SK-N-SH treated with all-trans-retinoic acid at 6 μM for 48 hours (cell line): Measurements from ENCODE around the gene CNOT9.

Experiments used
- POU6F1 ChIP-seq: fragments of 250-450 bp; sonication (Bioruptor Pico); IDR thresholded peaks from 2 replicates; pipeline ENCODE4 v1.8.0; 2021; ENCODE audit warnings: low read depth, mild to moderate bottlenecking, moderate library complexity, borderline replicate concordance
- ZC3H10 ChIP-seq: fragments of 250-450 bp; sonication (Bioruptor Pico); IDR thresholded peaks from 2 replicates; pipeline ENCODE4 v1.5.1; 2021; ENCODE audit warnings: mild to moderate bottlenecking, moderate library complexity
- ZFP30 ChIP-seq: fragments of 450-650 bp; formaldehyde crosslinking; IDR thresholded peaks from 2 replicates; pipeline ENCODE4 v1.5.0; 2022; ENCODE audit warnings: mild to moderate bottlenecking, moderate library complexity
- TF ChIP-seq, protein P1 (sequence below): fragments of 250-450 bp; sonication (Bioruptor Pico); IDR thresholded peaks from 2 replicates; pipeline ENCODE4 v1.5.0; 2020; ENCODE audit warnings: mild to moderate bottlenecking, moderate library complexity
- TF ChIP-seq, protein P2 (sequence below): fragments of 250-450 bp; sonication (Bioruptor Pico); IDR thresholded peaks from 2 replicates; pipeline ENCODE4 v1.5.1; 2020; ENCODE audit warnings: low read depth, mild to moderate bottlenecking, moderate library complexity

GRCh38 chr2:218638372-218638771, 69.7 kb downstream of the CNOT9 start:
- TF ChIP-seq ZC3H10 (CRISPR knock-in tag) (no peak), ZFP30 (CRISPR knock-in tag) (no peak), POU6F1 (CRISPR knock-in tag) (no peak)
- TF ChIP-seq, protein P1, sequence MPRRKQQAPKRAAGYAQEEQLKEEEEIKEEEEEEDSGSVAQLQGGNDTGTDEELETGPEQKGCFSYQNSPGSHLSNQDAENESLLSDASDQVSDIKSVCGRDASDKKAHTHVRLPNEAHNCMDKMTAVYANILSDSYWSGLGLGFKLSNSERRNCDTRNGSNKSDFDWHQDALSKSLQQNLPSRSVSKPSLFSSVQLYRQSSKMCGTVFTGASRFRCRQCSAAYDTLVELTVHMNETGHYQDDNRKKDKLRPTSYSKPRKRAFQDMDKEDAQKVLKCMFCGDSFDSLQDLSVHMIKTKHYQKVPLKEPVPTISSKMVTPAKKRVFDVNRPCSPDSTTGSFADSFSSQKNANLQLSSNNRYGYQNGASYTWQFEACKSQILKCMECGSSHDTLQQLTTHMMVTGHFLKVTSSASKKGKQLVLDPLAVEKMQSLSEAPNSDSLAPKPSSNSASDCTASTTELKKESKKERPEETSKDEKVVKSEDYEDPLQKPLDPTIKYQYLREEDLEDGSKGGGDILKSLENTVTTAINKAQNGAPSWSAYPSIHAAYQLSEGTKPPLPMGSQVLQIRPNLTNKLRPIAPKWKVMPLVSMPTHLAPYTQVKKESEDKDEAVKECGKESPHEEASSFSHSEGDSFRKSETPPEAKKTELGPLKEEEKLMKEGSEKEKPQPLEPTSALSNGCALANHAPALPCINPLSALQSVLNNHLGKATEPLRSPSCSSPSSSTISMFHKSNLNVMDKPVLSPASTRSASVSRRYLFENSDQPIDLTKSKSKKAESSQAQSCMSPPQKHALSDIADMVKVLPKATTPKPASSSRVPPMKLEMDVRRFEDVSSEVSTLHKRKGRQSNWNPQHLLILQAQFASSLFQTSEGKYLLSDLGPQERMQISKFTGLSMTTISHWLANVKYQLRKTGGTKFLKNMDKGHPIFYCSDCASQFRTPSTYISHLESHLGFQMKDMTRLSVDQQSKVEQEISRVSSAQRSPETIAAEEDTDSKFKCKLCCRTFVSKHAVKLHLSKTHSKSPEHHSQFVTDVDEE (CRISPR knock-in tag): no peak
- TF ChIP-seq, protein P2, sequence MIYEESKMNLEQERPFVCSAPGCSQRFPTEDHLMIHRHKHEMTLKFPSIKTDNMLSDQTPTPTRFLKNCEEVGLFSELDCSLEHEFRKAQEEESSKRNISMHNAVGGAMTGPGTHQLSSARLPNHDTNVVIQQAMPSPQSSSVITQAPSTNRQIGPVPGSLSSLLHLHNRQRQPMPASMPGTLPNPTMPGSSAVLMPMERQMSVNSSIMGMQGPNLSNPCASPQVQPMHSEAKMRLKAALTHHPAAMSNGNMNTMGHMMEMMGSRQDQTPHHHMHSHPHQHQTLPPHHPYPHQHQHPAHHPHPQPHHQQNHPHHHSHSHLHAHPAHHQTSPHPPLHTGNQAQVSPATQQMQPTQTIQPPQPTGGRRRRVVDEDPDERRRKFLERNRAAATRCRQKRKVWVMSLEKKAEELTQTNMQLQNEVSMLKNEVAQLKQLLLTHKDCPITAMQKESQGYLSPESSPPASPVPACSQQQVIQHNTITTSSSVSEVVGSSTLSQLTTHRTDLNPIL (CRISPR knock-in tag): no peak
